Measurements from ENCODE around the gene PCID2.

PCID2 gene

GRCh38 chr13:113220877-113221276 is 12.4 kb upstream of the PCID2 start:
- Histone ChIP-seq H3K4me1 (peaks cover 3% of the 10 kb centered on the region; the same call in 1 of the 2 replicates), H3K4me2 (no peak overlapping the region), H3K36me3 (peaks cover 81% of the 10 kb centered on the region), H3K27ac (no peak overlapping the region), H3K9ac (no peak overlapping the region), H3K4me3 (no peak overlapping the region), H3K9me3 (no peaks in the 10 kb centered on the region), H3K27me3 (no peaks in the 10 kb centered on the region), H4K20me1 (peaks cover 100% of the 10 kb centered on the region)
- no peak for TF ChIP-seq Cebpa-rat (IDR thresholded peaks at IDR 0.05)

- no peak overlapping the region for H3K4me2 ChIP-seq
- H3K36me3 ChIP-seq: peaks cover 74% of the 10 kb centered on the region
- 0 out of 2 replicates have a peak overlapping the region, but pooled peaks have one; percentile 6 for H3K9ac ChIP-seq
- no peak overlapping the region for H3K4me3 ChIP-seq
- no peaks in the 10 kb centered on the region for H3K27me3 ChIP-seq
- peaks cover 100% of the 10 kb centered on the region for H4K20me1 ChIP-seq
- no peaks in the 10 kb centered on the region for H3K9me3 ChIP-seq
- no peak for TF ChIP-seq Cebpa-rat (IDR thresholded peaks at IDR 0.05)
- H3K27ac ChIP-seq: no peak overlapping the region
- peaks cover 7% of the 10 kb centered on the region; the same call in 1 of the 2 replicates for H3K4me1 ChIP-seq
Observed at GRCh38 chr13:113220141-113220598, 11.7 kb upstream of the PCID2 start.

GRCh38 chr13:113219256-113219940 is 10.9 kb upstream of the PCID2 start:
- no peak for TF ChIP-seq Cebpa-rat (IDR thresholded peaks at IDR 0.05)
- H4K20me1 ChIP-seq: peaks cover 100% of the 10 kb centered on the region
- H3K27ac ChIP-seq: no peak overlapping the region
- H3K4me3 ChIP-seq: no peak overlapping the region
- H3K9me3 ChIP-seq: no peaks in the 10 kb centered on the region
- peaks cover 7% of the 10 kb centered on the region; the same call in 1 of the 2 replicates for H3K4me1 ChIP-seq
- 0 out of 2 replicates have a peak overlapping the region, but pooled peaks have one; percentile 6 for H3K9ac ChIP-seq
- no peak overlapping the region for H3K4me2 ChIP-seq
- no peaks in the 10 kb centered on the region for H3K27me3 ChIP-seq
- H3K36me3 ChIP-seq: peaks cover 73% of the 10 kb centered on the region

GRCh38 chr13:113218586-113218985 is 10.1 kb upstream of the PCID2 start:
- Histone ChIP-seq H3K4me3 (no peak overlapping the region), H3K4me1 (peaks cover 7% of the 10 kb centered on the region; the same call in 1 of the 2 replicates), H3K9me3 (no peaks in the 10 kb centered on the region), H3K4me2 (no peak overlapping the region), H4K20me1 (peaks cover 100% of the 10 kb centered on the region), H3K9ac (no peak overlapping the region), H3K27ac (no peak overlapping the region), H3K27me3 (no peaks in the 10 kb centered on the region), H3K36me3 (peaks cover 73% of the 10 kb centered on the region)
- no peak for TF ChIP-seq Cebpa-rat (IDR thresholded peaks at IDR 0.05)

GRCh38 chr13:113216254-113217048 is 8.0 kb upstream of the PCID2 start:
- Histone ChIP-seq H3K9me3 (no peaks in the 10 kb centered on the region), H3K27me3 (no peaks in the 10 kb centered on the region), H3K36me3 (peaks cover 69% of the 10 kb centered on the region), H3K4me3 (no peak overlapping the region), H3K4me1 (peaks cover 12% of the 10 kb centered on the region), H3K27ac (no peak overlapping the region), H3K9ac (no peak overlapping the region), H4K20me1 (peaks cover 100% of the 10 kb centered on the region), H3K4me2 (no peak overlapping the region)
- TF ChIP-seq Cebpa-rat (IDR thresholded peaks at IDR 0.05): no peak

GRCh38 chr13:113211774-113212173 is 3.3 kb upstream of the PCID2 start:
- no peak for TF ChIP-seq Cebpa-rat (IDR thresholded peaks at IDR 0.05)
- H3K4me2 ChIP-seq: peak overlapping the region; percentile 87; the same call in 1 of the 2 replicates
- H3K4me3 ChIP-seq: no peak overlapping the region
- no peak overlapping the region for H3K9ac ChIP-seq
- no peak overlapping the region for H3K27ac ChIP-seq
- H3K36me3 ChIP-seq: peaks cover 41% of the 10 kb centered on the region
- no peaks in the 10 kb centered on the region for H3K27me3 ChIP-seq
- no peaks in the 10 kb centered on the region for H3K9me3 ChIP-seq
- peaks cover 35% of the 10 kb centered on the region for H3K4me1 ChIP-seq
- H4K20me1 ChIP-seq: peaks cover 80% of the 10 kb centered on the region

- no peaks in the 10 kb centered on the region for H3K9me3 ChIP-seq
- H3K9ac ChIP-seq: peak overlapping the region; percentile 46
- TF ChIP-seq Cebpa-rat (IDR thresholded peaks at IDR 0.05): no peak
- peaks cover 51% of the 10 kb centered on the region for H3K36me3 ChIP-seq
- H3K27me3 ChIP-seq: no peaks in the 10 kb centered on the region
- H4K20me1 ChIP-seq: peaks cover 80% of the 10 kb centered on the region
- peak overlapping the region; percentile 87 for H3K4me2 ChIP-seq
- H3K27ac ChIP-seq: no peak overlapping the region
- peak overlapping the region; percentile 87 for H3K4me3 ChIP-seq
- H3K4me1 ChIP-seq: peaks cover 38% of the 10 kb centered on the region
Observed at GRCh38 chr13:113210833-113211232, 2.4 kb upstream of the PCID2 start.

GRCh38 chr13:113209759-113210421 is 1.4 kb upstream of the PCID2 start:
- peaks cover 58% of the 10 kb centered on the region for H3K36me3 ChIP-seq
- no peak for TF ChIP-seq Cebpa-rat (IDR thresholded peaks at IDR 0.05)
- peaks cover 35% of the 10 kb centered on the region for H3K4me1 ChIP-seq
- H3K27ac ChIP-seq: peak overlapping the region; percentile 98
- H3K27me3 ChIP-seq: no peaks in the 10 kb centered on the region
- H3K9me3 ChIP-seq: no peaks in the 10 kb centered on the region
- H3K9ac ChIP-seq: peak overlapping the region; percentile 97
- peaks cover 80% of the 10 kb centered on the region for H4K20me1 ChIP-seq
- peak overlapping the region; percentile 87 for H3K4me2 ChIP-seq
- peak overlapping the region; percentile 87 for H3K4me3 ChIP-seq

- H3K36me3 ChIP-seq: peaks cover 58% of the 10 kb centered on the region
- peaks cover 38% of the 10 kb centered on the region for H3K4me1 ChIP-seq
- TF ChIP-seq Cebpa-rat (IDR thresholded peaks at IDR 0.05): no peak
- H3K4me2 ChIP-seq: peak within 1 kb of the TSS; percentile 87
- H3K27me3 ChIP-seq: no peaks in the 10 kb centered on the region
- peak within 1 kb of the TSS; percentile 87 for H3K4me3 ChIP-seq
- H3K27ac ChIP-seq: peak within 1 kb of the TSS; percentile 98
- no peaks in the 10 kb centered on the region for H3K9me3 ChIP-seq
- H4K20me1 ChIP-seq: peaks cover 80% of the 10 kb centered on the region
- peak within 1 kb of the TSS; percentile 97 for H3K9ac ChIP-seq
Observed at GRCh38 chr13:113209336-113209758, 878 bp upstream of the PCID2 start, which contains the start of gene CUL4A. Gene CUL4A, plus strand, starts transcription at chr13:113209613. Its CDS starts 15 bp downstream, at chr13:113209628.
